Kidney epithelial cell (primary cell): ENCODE data around the gene GAN. TPM values are rescaled to one million over a fixed set of nuclear protein-coding genes. Genes with fewer than 3 reads are reported as not detected.

Experiments
- DNase-seq: peaks from one replicate; pipeline ENCODE4 v3.0.0-alpha.2; 2010; ENCODE audit warnings: low read depth
- H3K27me3 ChIP-seq: 2 replicates; pipeline ENCODE4 v1.6.0; 2011; ENCODE audit warnings: low read length; ENCODE audit not compliant: control insufficient read depth, insufficient read depth
- H3K36me3 ChIP-seq: 2 replicates; pipeline ENCODE4 v1.5.1; 2011; ENCODE audit warnings: low read length; ENCODE audit not compliant: control insufficient read depth, insufficient read depth
- H3K4me3 ChIP-seq: 2 replicates; pipeline ENCODE4 v1.5.1; 2011; ENCODE audit warnings: low read depth, mild to moderate bottlenecking, control low read depth, low read length
- total RNA-seq: library from RNA; depleted of rRNA; stranded (reverse); fragments of >200 nt; gene quantifications from 2 replicates; pipeline ENCODE4 v1.2.3, GENCODE V29; 2015
- TF ChIP-seq, protein P1 (sequence below): IDR thresholded peaks from 2 replicates; pipeline ENCODE4 v1.5.1; 2011; ENCODE audit warnings: mild to moderate bottlenecking, moderate library complexity, low read length, control low read depth, inconsistent platforms; ENCODE audit not compliant: insufficient read depth, poor library complexity, severe bottlenecking

Gene GAN
- total RNA-seq, 1 donor from 2014 or later, result 9.7 TPM

DNA sequence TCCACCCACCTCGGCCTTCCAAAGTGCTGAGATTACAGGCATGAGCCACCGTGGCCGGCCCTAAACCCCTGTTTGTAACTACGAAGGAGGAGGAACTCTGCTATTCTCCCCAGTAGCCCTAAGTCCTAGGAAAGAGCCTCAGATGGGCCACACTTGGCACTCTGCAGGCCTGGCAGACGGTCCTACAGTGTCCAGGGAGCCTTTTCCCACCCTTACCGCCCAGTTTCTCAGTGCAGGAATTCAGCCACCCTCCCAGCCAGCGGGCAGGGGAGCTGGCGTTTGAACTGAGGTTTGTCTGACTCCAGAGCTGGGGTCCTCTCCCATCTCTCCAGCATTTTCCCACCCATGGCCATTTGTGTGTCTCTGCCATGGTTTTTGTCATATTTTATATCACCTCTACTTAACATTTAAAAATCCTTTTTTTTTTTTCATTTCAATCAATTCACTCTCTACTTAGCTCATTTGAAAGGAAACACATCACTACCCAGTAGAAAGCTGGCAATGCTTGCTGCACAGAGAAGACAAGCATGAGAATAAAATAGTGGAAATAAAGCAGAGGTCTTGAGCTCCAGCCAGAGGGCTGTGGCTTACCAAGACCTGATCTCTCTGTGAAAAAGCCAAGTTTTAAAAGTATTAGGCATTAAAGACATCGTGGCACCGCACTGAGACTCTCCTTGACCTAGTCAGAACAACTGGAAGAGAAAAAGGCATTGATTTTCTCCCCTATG, 41.4 kb upstream of the GAN start:
- TF ChIP-seq, protein P1, sequence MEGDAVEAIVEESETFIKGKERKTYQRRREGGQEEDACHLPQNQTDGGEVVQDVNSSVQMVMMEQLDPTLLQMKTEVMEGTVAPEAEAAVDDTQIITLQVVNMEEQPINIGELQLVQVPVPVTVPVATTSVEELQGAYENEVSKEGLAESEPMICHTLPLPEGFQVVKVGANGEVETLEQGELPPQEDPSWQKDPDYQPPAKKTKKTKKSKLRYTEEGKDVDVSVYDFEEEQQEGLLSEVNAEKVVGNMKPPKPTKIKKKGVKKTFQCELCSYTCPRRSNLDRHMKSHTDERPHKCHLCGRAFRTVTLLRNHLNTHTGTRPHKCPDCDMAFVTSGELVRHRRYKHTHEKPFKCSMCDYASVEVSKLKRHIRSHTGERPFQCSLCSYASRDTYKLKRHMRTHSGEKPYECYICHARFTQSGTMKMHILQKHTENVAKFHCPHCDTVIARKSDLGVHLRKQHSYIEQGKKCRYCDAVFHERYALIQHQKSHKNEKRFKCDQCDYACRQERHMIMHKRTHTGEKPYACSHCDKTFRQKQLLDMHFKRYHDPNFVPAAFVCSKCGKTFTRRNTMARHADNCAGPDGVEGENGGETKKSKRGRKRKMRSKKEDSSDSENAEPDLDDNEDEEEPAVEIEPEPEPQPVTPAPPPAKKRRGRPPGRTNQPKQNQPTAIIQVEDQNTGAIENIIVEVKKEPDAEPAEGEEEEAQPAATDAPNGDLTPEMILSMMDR, result no peak
- Histone ChIP-seq H3K4me3 (no peak overlapping the region), H3K36me3 (no peaks in the 10 kb centered on the region), H3K27me3 (no peaks in the 10 kb centered on the region)
- no peak for DNase-seq

DNA sequence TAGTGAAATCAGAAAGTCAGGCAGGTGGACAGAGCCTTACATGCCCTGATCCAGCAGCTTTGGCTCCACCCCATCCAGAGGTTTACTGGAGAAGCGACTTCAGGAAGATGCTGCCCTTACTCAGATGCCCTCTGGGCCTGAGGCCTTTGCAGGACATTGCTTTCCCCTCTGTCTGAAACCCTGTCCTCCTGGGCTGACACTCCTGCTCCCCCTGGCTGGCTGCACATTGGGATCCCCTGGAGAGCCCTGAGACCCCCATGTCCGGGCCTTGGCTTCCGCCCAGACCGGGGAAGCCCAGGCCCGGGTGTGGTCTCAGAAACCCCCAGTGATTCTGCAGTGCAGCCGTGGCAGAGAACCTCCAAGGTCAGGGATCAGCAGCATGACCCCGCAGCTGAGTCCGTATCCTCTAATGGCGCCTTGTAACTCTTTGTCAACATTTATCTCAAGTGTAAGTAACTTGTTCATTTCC, 39.7 kb upstream of the GAN start:
- TF ChIP-seq, protein P1, result no peak
- Histone ChIP-seq H3K4me3 (no peak overlapping the region), H3K36me3 (no peaks in the 10 kb centered on the region), H3K27me3 (no peaks in the 10 kb centered on the region)
- DNase-seq, result no peak

DNA sequence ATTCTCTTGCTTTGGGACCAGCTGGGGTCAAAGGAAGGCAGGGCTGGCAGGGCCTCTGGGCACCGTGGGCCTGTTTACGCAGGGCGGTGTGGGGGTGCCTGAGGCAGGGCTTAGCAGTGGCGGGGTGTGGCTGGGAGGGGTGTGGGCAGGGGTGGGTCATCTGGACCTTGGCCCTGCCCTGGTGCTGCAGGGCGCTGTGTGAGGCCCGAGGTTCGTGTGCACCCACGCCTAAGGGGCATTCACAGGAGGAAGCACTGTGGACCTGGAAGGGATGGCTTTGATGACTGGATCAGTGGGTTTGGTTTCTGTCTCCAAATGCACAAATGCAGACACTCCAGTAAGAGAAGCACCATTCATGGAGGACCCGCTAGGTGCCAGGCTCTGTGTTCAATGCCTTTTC, 39.0 kb upstream of the GAN start:
- no peaks in the 10 kb centered on the region for H3K36me3 ChIP-seq
- no peak for DNase-seq
- H3K27me3 ChIP-seq, result no peaks in the 10 kb centered on the region
- TF ChIP-seq, protein P1, result no peak
- H3K4me3 ChIP-seq, result no peak overlapping the region

DNA sequence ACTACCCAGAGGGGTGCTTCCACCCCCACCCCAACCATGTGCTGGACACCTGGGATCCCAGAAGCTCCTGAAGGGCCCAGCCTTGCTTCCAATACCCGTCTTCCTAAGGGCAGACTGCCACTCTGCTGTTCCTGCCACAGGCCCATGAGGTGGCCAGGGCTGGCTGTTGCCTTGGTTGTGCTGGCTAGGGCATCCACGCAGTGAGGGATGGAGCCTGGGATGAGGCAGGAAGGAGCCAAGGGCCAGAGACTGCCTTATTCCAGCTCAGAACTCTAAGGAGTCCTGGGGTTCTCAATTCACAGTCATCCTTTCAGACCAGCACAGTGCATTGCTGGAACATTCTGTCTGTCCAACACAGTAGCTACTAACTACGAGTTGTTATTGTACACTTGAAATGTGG, 38.4 kb upstream of the GAN start:
- no peaks in the 10 kb centered on the region for H3K36me3 ChIP-seq
- TF ChIP-seq, protein P1, result no peak
- H3K4me3 ChIP-seq, result no peak overlapping the region
- DNase-seq, result no peak
- no peaks in the 10 kb centered on the region for H3K27me3 ChIP-seq

DNA sequence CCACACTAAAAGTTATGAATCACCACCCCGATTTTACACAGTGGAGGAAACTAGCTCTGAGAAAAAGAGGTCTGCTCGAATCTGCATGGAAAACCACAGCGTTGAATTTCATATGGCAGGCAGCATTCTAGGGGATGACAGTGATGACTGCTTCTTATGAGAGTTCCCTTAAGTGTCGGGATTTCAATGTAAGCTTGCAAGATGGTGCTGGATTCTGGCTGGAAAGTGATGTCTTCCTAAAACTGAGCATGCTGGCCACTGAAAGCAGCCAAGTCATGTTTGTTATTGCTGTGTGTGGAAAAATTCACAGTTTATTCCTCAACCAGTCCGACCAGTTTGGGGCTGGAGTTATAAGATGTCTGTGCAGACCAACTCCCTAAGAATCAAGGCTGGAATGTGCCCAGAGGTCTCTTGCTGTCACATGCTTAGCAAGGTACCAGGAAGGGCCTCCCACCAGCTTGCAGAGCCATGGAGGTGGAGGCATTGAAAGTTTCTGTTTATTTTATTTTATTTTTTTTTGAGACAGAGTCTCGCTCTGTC, 37.2 kb upstream of the GAN start:
- Histone ChIP-seq H3K27me3 (no peaks in the 10 kb centered on the region), H3K36me3 (no peaks in the 10 kb centered on the region), H3K4me3 (no peak overlapping the region)
- TF ChIP-seq, protein P1, result no peak
- DNase-seq, result peak; percentile 10
